HL-60 (cell line): ENCODE measurements around the gene DMAC2.

Experiments
- CTCF ChIP-seq: IDR thresholded peaks from one replicate; pipeline ENCODE4 v1.5.1; 2011; ENCODE audit warnings: low read length, control low read depth, inconsistent platforms; ENCODE audit not compliant: insufficient read depth
- GABPA ChIP-seq: IDR thresholded peaks from 2 replicates; pipeline ENCODE4 v1.6.1; 2012; ENCODE audit warnings: low read depth
- REST ChIP-seq: IDR thresholded peaks from 2 replicates; pipeline ENCODE4 v1.6.1; 2012; ENCODE audit warnings: low read depth; ENCODE audit not compliant: insufficient replicate concordance
- SPI1 ChIP-seq: IDR thresholded peaks from 2 replicates; pipeline ENCODE4 v1.6.1; 2012; ENCODE audit warnings: low read depth, mild to moderate bottlenecking, borderline replicate concordance

GRCh38 chr19:41439441-41440222, at the start of gene DMAC2:
- TF ChIP-seq CTCF (peak; percentile 39), GABPA (peak; percentile 70; the same call in 1 of the 2 replicates), REST (peak; percentile 68), SPI1 (no peak)
